Activated T-cell treated with anti-CD3 and anti-CD28 coated beads, Interleukin-2, amount 50 U/mL, for 72 hours (primary cell): ENCODE measurements around the gene PPP1R1C. TPM values are rescaled to one million over a fixed set of nuclear protein-coding genes. Genes with fewer than 3 reads are reported as not detected.

ENCODE experiments used
- ATAC-seq, 2 donors: fragments of 150-1000 bp; cut with Tn5 transposase; replicated peaks in 1 of 2; 2 replicates each; pipeline ENCODE4 v1.10.0; 2021; ENCODE audit warnings: moderate library complexity in 2 of 2, mild to moderate bottlenecking in 1 of 2
- DNase-seq, 2 donors: peaks; one replicate each; pipeline ENCODE4 v3.0.0; 2021 to 2022; ENCODE audit warnings: mixed read lengths in 1 of 2
- H3K27ac Mint-ChIP-seq: one replicate; pipeline ENCODE4 v1.8.0; 2022; ENCODE audit warnings: mild to moderate bottlenecking, moderate library complexity, mixed read lengths
- H3K27me3 Mint-ChIP-seq: one replicate; pipeline ENCODE4 v1.8.0; 2022; ENCODE audit warnings: low read depth, mixed read lengths
- H3K36me3 Mint-ChIP-seq, 2 donors: one replicate each; pipeline ENCODE4 v1.8.0; 2022; ENCODE audit warnings: mixed read lengths in 2 of 2, mild to moderate bottlenecking in 1 of 2; ENCODE audit not compliant: insufficient read depth in 2 of 2
- H3K4me1 Mint-ChIP-seq: one replicate; pipeline ENCODE4 v1.8.0; 2022; ENCODE audit warnings: low read depth, mixed read lengths
- H3K4me3 Mint-ChIP-seq, 2 donors: one replicate each; pipeline ENCODE4 v1.8.0; 2022; ENCODE audit warnings: mild to moderate bottlenecking in 2 of 2, mixed read lengths in 2 of 2, moderate library complexity in 2 of 2
- H3K9me3 Mint-ChIP-seq, 2 donors: one replicate each; pipeline ENCODE4 v1.8.0; 2022; ENCODE audit warnings: mixed read lengths in 2 of 2
- total RNA-seq, 2 donors: library from RNA; stranded (reverse); gene quantifications; one replicate each; pipeline ENCODE4 v1.2.3, GENCODE V29; 2022

Gene PPP1R1C
- total RNA-seq, 2 donors from 2014 or later: not detected

GRCh38 chr2:181978351-181979150 is 7.1 kb upstream of the PPP1R1C start:
- peak in 1 of 2 donors; percentile 4 for DNase-seq
- H3K4me3 Mint-ChIP-seq: peak overlapping the region in 1 of 2 donors; percentile 31
- H3K9me3 Mint-ChIP-seq: no peaks in the 10 kb centered on the region
- H3K4me1 Mint-ChIP-seq: peaks cover 22% of the 10 kb centered on the region
- H3K27ac Mint-ChIP-seq: no peak overlapping the region
- H3K36me3 Mint-ChIP-seq: no peaks in the 10 kb centered on the region
- peak; percentile 50 to 59 for ATAC-seq
- no peaks in the 10 kb centered on the region for H3K27me3 Mint-ChIP-seq

GRCh38 chr2:181984060-181984459 is 1.6 kb upstream of the PPP1R1C start:
- H3K36me3 Mint-ChIP-seq: no peaks in the 10 kb centered on the region
- DNase-seq (no peak), ATAC-seq (no peak)
- H3K27me3 Mint-ChIP-seq: peaks cover 2% of the 10 kb centered on the region
- H3K4me1 Mint-ChIP-seq: peaks cover 4% of the 10 kb centered on the region
- H3K27ac Mint-ChIP-seq: no peak overlapping the region
- H3K4me3 Mint-ChIP-seq: no peak overlapping the region
- no peaks in the 10 kb centered on the region for H3K9me3 Mint-ChIP-seq

GRCh38 chr2:181984814-181985631 is 630 bp upstream of the PPP1R1C start:
- Mint-ChIP-seq H3K36me3 (no peaks in the 10 kb centered on the region), H3K27ac (no peak overlapping the region), H3K9me3 (no peaks in the 10 kb centered on the region), H3K4me3 (no peak overlapping the region), H3K27me3 (peaks cover 5% of the 10 kb centered on the region), H3K4me1 (no peaks in the 10 kb centered on the region)
- DNase-seq (no peak), ATAC-seq (no peak)

GRCh38 chr2:181988154-181988924 is 2.7 kb downstream of the PPP1R1C start:
- no peak for DNase-seq
- H3K27ac Mint-ChIP-seq: no peak overlapping the region
- peaks cover 5% of the 10 kb centered on the region for H3K27me3 Mint-ChIP-seq
- ATAC-seq: no peak
- no peaks in the 10 kb centered on the region for H3K4me1 Mint-ChIP-seq
- no peaks in the 10 kb centered on the region for H3K36me3 Mint-ChIP-seq
- H3K9me3 Mint-ChIP-seq: no peaks in the 10 kb centered on the region
- H3K4me3 Mint-ChIP-seq: no peak overlapping the region

GRCh38 chr2:181989099-181989498 is 3.4 kb downstream of the PPP1R1C start:
- Mint-ChIP-seq H3K36me3 (no peaks in the 10 kb centered on the region), H3K27me3 (peaks cover 5% of the 10 kb centered on the region), H3K4me1 (no peaks in the 10 kb centered on the region), H3K9me3 (no peaks in the 10 kb centered on the region), H3K4me3 (no peak overlapping the region), H3K27ac (no peak overlapping the region)
- ATAC-seq (no peak), DNase-seq (no peak)

GRCh38 chr2:181991171-181991885 is 5.7 kb downstream of the PPP1R1C start:
- no peak overlapping the region for H3K4me3 Mint-ChIP-seq

GRCh38 chr2:181992776-181993175 is 7.1 kb downstream of the PPP1R1C start:
- Mint-ChIP-seq H3K9me3 (no peaks in the 10 kb centered on the region), H3K4me1 (no peaks in the 10 kb centered on the region), H3K27me3 (peaks cover 8% of the 10 kb centered on the region), H3K27ac (no peak overlapping the region), H3K4me3 (no peak overlapping the region), H3K36me3 (no peaks in the 10 kb centered on the region)
- DNase-seq: no peak
- no peak for ATAC-seq

More at GRCh38 chr2:181991171-181991885, 5.7 kb downstream of the PPP1R1C start:
- Mint-ChIP-seq H3K27me3 (peaks cover 5% of the 10 kb centered on the region), H3K9me3 (no peaks in the 10 kb centered on the region), H3K27ac (no peak overlapping the region), H3K36me3 (no peaks in the 10 kb centered on the region), H3K4me1 (no peaks in the 10 kb centered on the region)
- DNase-seq (no peak), ATAC-seq (no peak)

GRCh38 chr2:181995289-181995688 is 9.6 kb downstream of the PPP1R1C start:
- no peaks in the 10 kb centered on the region for H3K36me3 Mint-ChIP-seq

GRCh38 chr2:181998041-181998835 is 12.6 kb downstream of the PPP1R1C start:
- Mint-ChIP-seq H3K4me3 (no peak overlapping the region), H3K9me3 (no peaks in the 10 kb centered on the region), H3K36me3 (no peaks in the 10 kb centered on the region), H3K27me3 (peaks cover 8% of the 10 kb centered on the region), H3K27ac (no peak overlapping the region), H3K4me1 (no peaks in the 10 kb centered on the region)
- DNase-seq: no peak
- ATAC-seq: no peak

More at GRCh38 chr2:181995289-181995688, 9.6 kb downstream of the PPP1R1C start:
- no peak overlapping the region for H3K4me3 Mint-ChIP-seq
- H3K9me3 Mint-ChIP-seq: no peaks in the 10 kb centered on the region
- DNase-seq: no peak
- no peaks in the 10 kb centered on the region for H3K4me1 Mint-ChIP-seq
- no peak for ATAC-seq
- peaks cover 8% of the 10 kb centered on the region for H3K27me3 Mint-ChIP-seq
- no peak overlapping the region for H3K27ac Mint-ChIP-seq

GRCh38 chr2:181998891-181999654 is 13.4 kb downstream of the PPP1R1C start:
- H3K9me3 Mint-ChIP-seq: no peaks in the 10 kb centered on the region
- no peaks in the 10 kb centered on the region for H3K36me3 Mint-ChIP-seq
- H3K27me3 Mint-ChIP-seq: peaks cover 8% of the 10 kb centered on the region
- H3K27ac Mint-ChIP-seq: no peak overlapping the region
- no peak for DNase-seq
- H3K4me3 Mint-ChIP-seq: no peak overlapping the region
- H3K4me1 Mint-ChIP-seq: no peaks in the 10 kb centered on the region
- ATAC-seq: no peak

GRCh38 chr2:181999911-182000310 is 14.3 kb downstream of the PPP1R1C start:
- Mint-ChIP-seq H3K4me1 (no peaks in the 10 kb centered on the region), H3K4me3 (no peak overlapping the region), H3K36me3 (no peaks in the 10 kb centered on the region), H3K9me3 (no peaks in the 10 kb centered on the region), H3K27me3 (peaks cover 8% of the 10 kb centered on the region), H3K27ac (no peak overlapping the region)
- ATAC-seq (no peak), DNase-seq (no peak)
